AG20443 (cell line): ENCODE measurements around the gene SMTN.

Source experiments
- DNase-seq: peaks from one replicate; pipeline ENCODE4 v3.0.0; 2012; ENCODE audit warnings: low spot score, mixed read lengths

SMTN gene

DNA sequence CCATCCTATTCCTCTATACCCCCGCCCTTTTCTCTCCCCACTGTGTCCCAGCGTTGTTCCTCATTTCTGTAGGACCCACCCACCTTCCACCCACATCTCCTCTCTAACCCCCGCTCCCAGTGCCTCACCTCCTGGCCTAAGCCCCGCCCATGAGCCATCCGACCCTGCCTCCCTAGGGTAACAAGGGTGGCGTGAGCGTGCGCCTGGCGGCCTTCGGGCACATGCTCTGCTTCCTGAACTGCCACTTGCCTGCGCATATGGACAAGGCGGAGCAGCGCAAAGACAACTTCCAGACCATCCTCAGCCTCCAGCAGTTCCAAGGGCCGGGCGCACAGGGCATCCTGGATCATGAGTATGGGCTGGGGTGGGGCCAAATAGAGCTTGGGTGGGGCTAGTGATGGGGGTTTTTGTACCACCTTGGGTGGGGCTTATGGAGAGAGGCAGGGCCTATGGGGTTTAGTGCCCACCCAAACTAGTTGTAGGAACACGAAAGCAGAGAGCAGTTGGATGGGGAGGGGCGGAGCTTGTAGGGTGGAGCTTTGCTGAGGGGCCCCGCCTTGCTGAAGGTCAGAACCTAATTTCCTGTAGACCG is 46.2 kb downstream of the SMTN start:
- DNase-seq: no peak

DNA sequence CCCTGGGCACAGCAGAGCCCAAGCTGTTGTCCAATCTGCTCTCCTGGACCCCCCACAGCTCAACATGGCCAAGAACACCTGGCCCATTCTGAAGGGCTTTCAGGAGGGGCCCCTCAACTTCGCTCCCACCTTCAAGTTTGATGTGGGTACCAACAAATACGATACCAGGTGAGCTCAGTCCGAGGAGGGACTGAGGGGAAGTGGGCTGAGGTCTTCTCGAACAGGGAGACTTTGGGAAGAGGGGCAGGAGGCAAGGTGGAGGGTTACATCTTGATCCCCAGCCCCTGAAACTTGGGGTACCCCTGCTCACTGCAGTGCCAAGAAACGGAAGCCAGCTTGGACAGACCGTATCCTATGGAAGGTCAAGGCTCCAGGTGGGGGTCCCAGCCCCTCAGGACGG is 47.0 kb downstream of the SMTN start:
- DNase-seq: no peak

DNA sequence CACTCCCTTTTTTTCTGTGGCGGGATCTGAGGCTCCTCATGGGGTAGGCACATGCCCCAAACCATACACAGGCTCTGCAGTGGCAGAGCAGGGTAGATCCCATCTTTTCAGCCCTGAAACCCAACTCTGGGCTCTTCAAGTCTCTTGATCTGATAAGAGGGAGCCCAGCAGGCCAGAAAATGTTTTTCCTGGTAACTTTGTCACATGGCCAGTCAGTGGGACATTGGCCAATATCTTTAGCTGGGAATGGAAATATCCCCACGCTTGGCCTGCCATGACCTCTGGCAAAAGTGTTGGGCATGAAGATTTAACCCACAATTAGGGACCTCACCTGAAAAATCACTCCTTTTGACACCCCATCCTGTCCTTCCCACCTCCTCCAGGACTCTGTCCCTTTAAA is 49.8 kb downstream of the SMTN start:
- DNase-seq: no peak

GRCh38 chr22:31133911-31134310 is 52.8 kb downstream of the SMTN start:
- no peak for DNase-seq

GRCh38 chr22:31134688-31135087 is 53.6 kb downstream of the SMTN start:
- no peak for DNase-seq

- DNase-seq: no peak
These were observed 54.6 kb downstream of the SMTN start for GRCh38 chr22:31135706-31136105.

DNA sequence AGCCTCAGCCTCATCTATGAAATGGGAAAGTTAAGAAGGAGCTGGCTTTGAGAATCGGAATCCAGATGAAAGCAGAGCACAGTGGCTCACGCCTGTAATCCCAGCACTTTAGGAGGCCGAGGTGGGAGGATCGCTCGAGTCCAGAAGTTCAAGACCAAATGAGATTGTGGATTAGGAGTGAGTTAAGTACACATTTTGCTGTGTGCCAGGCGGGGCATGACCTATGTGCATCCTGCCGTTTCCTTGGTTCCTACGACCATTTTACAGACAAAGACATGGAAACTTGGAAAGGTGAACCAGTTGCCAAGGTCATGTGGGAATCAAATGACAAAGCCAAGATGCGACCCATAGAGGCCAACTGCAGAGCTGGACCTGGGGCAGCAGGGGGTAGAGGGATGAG is 55.0 kb downstream of the SMTN start:
- no peak for DNase-seq

DNA sequence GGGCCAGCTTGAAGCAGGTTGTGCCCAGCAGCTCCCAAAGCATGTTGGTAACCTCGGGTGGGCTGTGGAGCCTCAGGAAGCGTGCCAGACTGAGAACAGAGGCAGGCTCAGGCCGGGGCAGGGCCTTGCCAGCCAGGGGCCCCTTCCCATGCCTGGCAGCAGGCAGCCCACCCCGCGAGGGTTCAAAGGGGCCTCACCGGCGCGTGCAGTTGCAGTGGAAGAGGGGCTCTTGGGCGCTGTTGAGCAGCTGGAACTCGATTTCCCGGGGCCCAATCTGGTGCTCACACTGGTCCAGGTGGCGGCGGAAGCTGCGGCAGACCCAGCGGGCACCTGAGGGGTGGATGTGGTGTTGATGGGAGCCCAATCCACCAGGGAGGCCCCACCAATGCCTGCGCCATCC is 55.6 kb downstream of the SMTN start:
- DNase-seq: no peak

DNA sequence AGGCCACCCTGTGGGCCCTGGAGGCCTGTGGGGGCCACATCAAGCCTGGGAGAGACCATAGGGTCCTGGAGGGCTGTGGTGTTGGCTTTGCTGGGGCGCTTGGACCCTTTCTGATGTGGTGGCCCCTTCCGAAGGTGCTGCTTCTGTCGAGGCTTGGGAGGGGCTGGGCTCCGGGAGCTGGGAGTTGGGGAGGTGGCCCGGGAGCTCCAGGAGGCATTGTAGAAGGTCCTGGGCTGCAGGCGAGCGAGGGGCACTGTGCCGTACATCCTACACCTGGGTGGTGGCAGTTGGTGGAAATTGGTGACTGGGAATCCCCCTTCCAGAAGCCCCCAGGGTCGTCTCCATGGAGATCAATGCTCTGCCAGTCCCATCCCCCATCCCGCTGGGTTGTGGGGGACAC is 56.6 kb downstream of the SMTN start:
- DNase-seq: no peak

DNA sequence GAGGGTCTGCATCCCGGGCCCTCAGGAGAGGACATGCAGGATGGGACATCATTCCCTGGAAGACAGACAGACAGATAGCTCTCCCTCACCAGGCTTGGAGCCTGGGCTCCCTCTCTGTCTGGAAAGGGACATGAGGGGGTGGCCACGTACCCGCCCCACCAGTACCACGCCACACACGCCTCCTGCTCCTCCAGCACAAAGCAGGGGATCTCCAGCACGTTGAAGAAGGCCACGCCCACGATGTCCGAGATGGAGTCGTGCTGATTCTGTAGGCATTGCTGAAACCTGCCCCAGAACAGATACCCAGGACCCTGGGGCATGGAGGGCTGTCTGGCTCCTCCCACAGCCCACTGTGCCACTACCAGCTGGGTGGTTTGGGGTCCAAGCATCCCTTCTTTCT is 57.0 kb downstream of the SMTN start:
- no peak for DNase-seq

DNA sequence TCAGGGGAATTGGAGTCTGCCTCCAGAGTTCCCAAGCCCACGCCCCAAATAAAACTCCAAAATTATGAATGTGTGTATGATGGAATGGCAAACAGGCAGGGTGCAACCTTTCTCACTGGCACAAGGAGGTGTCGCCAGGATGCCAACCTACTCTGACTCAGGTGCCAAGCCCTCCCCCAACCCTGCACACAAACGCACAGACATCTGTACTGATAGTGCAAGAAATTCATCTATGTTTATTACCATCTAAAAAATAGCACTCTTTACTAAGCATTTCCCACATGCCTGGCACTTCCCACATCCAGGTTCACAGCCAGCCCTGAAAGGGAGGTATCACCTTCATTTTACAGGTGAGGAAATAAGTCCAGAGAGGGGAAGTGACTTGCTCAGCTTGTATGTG is 57.9 kb downstream of the SMTN start:
- no peak for DNase-seq

DNA sequence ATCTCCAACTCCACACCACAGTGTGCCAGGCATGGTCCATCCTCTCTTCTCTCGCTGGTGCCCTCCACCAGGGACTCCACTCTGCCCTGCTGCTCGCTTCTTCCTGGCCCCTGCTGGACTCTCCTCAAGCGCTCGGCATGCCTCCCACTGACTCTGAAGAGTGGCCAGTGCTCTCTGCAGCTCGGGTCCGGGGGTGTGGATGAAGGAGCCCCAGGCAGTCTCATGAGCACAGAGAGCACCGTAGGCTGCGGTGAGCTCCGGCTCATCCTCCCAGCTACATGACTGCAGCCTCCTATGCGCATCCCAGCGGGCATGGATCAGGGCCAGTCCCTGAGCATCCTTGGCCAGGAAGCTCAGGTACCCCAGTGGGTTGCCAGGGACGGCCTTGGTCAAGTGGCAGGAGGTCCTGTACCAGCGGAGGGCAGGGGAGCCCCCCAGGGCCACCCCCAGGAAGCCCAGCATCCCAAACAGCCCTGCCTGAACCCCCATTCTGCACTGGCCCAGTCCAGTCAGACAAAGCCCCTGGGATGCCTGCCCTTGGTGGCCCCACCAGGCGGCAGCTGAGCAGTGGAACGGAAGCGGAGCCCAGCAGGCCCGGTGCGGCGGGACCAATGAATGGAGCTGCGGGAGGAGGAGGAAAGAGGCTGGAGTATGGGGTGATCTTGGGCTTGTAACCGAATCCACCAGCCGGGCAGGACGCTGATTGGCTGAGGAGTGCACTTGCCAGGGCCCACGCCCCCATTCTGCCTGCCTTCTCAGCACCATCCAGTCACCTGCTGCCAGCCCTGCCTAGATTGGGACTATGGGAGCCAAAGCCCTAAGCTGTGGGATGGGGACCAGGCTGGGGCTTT is 59.0 kb downstream of the SMTN start, which contains the start of gene PLA2G3:
PLA2G3 (minus strand) TSS at position 643 of the 851 bp plus-strand sequence; CDS start at position 489, 154 bp downstream.
- peak; percentile 71 for DNase-seq

GRCh38 chr22:31140746-31141145 is 59.6 kb downstream of the SMTN start:
- DNase-seq: no peak

- DNase-seq: no peak
These were observed 60.4 kb downstream of the SMTN start for GRCh38 chr22:31141551-31141950.

GRCh38 chr22:31142285-31142684 is 61.2 kb downstream of the SMTN start:
- DNase-seq: no peak

- DNase-seq: no peak
These were observed 61.9 kb downstream of the SMTN start for GRCh38 chr22:31143038-31143437.

GRCh38 chr22:31143537-31143936 is 62.4 kb downstream of the SMTN start:
- no peak for DNase-seq

GRCh38 chr22:31144223-31144622 is 63.1 kb downstream of the SMTN start:
- no peak for DNase-seq

DNA sequence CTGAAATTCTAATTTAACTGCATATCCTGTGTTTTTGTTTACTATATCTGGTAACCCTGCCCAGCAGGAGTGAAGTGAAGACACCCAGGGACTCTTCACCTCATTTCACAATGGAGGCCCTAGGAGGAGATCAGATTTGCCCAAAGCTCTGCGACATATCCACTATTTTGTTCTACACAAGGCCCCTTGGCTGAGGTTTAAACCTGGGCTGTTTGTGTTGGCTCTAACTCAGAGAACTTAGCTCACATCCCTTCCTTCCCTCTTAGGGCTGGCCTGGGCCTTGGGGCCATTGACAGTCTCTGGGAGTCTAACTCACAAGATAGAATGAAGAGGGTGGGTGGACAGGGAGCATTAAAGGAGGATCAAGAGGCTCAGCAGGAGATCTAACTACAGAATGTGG is 67.4 kb downstream of the SMTN start:
- peak; percentile 15 for DNase-seq

- peak; percentile 93 for DNase-seq
These were observed 68.0 kb downstream of the SMTN start for GRCh38 chr22:31148953-31149627.

- DNase-seq: peak; percentile 10
These were observed 69.5 kb downstream of the SMTN start for GRCh38 chr22:31150615-31151014.

- DNase-seq: no peak
These were observed 70.8 kb downstream of the SMTN start for GRCh38 chr22:31151872-31152271.

DNA sequence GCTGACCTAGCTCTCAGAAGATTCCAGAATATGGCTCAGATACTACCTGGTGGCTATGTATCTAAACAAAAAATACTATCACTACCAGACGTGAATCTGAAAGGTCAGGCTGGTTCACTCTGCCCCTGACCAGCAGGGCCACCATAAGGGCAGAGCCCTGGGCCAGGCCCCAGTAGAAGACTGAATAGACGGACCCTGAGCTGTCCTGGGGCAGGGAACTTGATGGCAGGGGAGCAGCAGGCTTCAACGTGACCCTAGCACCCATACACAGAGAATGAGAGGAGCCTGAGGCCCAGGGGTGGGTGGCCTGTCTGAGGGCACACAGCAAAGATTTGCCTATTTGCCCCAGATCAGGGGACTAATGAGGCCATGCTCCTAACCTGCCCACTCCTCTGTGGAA is 72.2 kb downstream of the SMTN start:
- no peak for DNase-seq
